Fibroblast of peridontal ligament (primary cell): Measurements from ENCODE around the gene CCL25.
"Not testable (repeated sequence)": the region's sequence is repeated elsewhere in the genome, so short reads cannot be mapped to it uniquely, and the experiment has no call there.

Experiments
- DNase-seq: peaks from one replicate; pipeline ENCODE4 v3.0.0-alpha.2; 2010; ENCODE audit errors: extremely low read depth

Gene CCL25

GRCh38 chr19:8085598-8086408 lies 33.2 kb downstream of the CCL25 start:
- no peak for DNase-seq

DNA sequence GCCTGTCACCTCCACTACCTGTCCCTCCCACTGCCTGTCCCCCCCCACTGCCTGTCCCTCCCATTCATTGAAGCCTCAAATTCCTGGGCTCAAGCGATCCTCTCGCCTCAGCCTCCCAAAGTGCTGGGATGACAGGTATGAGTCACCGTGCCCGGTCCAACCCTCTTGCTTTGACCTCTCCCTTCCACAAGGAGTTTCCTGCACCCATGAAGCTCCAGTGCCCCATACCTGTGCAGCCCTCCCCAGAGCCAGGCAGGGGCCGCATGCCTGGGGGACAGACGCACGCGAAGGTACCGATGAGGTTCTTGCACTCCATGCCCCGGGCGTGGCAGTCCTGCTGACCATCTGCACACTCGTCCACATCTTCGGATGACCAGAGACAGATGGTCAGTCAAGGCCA lies 34.3 kb downstream of the CCL25 start:
- no peak for DNase-seq

DNA sequence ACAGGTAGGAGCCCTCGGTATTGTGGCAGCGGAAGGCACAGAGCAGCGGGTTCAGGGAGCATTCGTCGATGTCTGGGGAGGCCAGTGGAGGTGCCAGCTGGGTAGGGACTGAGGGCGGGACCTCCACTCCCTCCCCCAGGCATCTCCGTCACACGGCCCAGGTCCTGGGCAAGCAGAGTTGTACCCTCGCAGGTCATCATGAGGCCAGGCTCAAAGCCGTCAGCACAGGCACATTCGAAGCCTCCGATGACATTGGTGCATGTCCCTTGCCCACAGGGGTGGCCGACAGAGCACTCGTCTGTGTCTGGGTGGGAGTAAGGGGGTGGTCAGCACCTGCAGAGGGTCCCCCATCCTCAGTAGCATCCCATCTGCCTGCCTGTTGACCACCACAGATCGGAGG lies 35.3 kb downstream of the CCL25 start:
- no peak for DNase-seq

GRCh38 chr19:8088752-8089663 lies 36.4 kb downstream of the CCL25 start:
- DNase-seq = no peak

GRCh38 chr19:8089664-8090601 lies 37.4 kb downstream of the CCL25 start:
- DNase-seq = no peak

GRCh38 chr19:8090950-8091349 lies 38.4 kb downstream of the CCL25 start:
- no peak for DNase-seq

DNA sequence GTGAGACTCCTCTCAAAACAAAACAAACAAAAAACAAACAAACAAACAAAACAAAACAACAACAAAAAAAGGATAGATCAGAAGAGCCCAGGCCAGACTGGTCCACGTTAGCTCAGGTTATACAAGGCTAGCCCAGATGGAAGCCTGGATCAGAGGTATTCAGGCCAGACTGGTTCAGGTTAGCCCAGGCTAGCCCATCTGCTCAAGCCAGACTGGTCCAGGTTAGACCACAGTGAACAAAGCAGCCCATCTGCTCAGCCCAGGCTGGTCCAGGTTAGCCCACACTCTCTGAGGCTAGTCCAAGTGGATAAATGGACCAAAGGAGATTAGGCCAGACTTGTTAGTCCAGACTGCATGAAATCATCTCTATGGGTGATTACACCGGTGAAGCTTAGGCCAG lies 41.2 kb downstream of the CCL25 start:
- no peak for DNase-seq

DNA sequence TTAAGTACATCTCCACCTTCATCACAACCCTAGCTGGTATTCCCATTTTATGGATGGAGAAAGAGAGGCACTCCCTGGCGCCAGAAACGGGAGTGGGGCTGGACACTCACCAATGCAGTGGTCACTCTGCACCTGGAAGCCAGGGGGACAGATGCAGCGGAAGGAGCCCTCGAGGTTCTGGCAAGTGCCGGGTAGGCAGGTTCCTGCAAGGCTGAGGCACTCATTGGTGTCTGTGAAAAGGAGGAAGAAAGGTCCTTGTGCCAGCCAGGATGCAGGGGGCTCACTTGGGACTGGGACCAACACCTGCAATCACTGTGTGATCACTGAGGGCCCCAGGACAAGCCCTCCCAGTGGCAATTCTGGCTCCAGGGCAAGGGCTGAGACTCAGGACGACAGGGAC lies 41.8 kb downstream of the CCL25 start:
- no peak for DNase-seq

- no peak for DNase-seq
These were observed 42.9 kb downstream of the CCL25 start for GRCh38 chr19:8095354-8095886.

- DNase-seq = no peak
These were observed 43.5 kb downstream of the CCL25 start for GRCh38 chr19:8096071-8096470.

- no peak for DNase-seq
These were observed 44.6 kb downstream of the CCL25 start for GRCh38 chr19:8097198-8097597.

DNA sequence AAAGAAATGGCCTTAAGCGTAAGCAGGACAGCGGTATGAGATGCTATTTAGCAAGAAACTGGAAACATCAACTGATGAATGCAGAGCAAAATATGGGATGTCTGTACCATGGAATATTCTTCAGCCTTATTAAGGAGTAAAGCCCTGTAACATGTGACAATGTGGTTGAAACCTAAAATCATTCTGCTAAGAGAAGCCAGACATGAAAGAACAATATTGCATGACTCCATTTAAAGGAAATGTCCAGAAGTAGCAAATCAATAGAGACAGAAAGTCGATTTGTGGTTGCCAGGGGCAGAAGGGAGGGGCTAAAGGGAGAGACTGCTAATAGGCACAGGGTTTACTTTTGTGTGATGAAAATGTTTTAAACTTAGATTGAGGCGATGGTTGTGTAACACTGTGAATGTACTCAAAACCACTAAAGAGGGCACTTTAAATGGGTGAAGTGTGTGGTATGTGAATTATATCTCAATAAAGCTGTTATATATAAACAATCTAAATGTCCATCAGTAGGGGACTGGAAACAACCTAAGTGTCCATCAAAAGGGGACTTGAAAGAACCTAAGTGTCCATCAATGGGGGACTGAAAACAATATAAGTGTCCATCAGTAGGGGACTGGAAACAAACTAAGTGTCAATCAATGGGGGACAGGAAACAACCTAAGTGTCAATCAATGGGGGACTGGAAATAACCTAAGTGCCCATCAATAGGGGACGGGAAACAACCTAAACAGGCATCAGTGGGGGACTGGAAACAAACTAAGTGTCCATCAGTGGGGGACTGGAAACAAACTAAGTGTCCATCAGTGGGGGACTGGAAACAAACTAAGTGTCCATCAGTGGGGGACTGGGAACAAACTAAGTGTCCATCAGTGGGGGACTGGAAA lies 45.4 kb downstream of the CCL25 start:
- no peak for DNase-seq

DNA sequence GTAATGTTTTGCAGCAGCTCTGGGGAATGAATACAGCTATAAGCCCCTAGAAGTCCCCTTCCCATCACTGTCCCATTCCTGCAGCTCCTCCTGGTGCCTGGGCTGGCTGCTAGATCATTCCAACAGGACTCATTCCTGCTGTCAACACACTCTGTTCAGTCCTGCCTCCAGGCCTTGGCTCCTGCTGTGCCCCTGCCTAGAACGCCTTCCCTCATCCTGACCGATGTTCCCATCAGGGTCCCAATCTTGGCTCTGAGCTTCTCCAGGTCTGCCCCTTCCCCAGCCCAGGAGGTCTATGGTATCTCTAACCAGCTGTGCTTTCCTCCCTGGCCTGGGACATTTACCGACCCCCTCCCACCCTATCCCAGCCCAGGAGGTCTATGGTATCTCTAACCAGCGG lies 48.8 kb downstream of the CCL25 start:
- no peak for DNase-seq

DNA sequence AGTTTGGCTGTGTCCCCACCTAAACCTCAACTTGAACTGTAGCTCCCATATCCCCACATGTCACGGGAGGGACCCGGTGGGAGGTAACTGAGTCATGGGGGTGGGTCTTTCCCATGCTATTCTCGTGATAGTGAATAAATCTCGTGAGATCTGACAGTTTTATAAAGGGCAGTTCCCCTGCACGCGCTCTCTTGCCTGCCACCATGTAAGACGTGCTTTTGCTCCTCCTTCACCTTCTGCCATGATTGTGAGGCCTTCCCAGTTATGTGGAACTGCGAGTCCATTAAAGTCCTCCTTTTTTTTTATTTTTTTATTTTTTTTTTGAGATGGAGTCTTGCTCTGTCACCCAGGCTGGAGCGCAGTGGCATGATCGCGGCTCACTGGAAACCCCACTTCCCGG lies 49.4 kb downstream of the CCL25 start:
- DNase-seq = not testable (repeated sequence)

GRCh38 chr19:8105471-8105870 lies 52.9 kb downstream of the CCL25 start:
- no peak for DNase-seq

DNA sequence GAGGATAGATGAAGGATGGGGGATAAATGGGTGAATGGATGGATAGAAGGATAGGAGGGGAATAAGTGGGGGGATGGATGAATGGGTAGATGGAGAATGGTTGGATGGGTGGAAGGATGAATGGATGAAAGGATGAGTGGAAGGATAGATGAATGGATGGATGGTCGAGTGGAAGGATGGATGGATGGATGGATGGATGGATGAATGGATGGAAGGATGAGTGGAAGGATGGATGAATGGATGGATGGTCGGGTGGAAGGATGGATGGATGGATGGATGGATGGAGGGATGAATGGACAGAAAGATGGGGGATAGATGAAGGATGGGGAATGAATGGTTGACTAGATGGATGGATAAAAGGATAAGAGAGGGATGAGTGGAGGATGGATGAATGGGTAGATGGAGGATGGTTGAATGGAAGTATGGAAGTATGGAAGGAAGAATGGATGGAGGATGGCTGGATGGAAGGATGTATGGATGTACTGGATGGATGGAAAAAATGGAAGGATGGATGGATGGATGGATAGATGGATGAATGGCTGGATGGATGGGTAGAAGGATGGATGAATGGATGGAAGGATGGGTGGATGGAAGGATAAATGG lies 54.8 kb downstream of the CCL25 start:
- DNase-seq = no peak

DNA sequence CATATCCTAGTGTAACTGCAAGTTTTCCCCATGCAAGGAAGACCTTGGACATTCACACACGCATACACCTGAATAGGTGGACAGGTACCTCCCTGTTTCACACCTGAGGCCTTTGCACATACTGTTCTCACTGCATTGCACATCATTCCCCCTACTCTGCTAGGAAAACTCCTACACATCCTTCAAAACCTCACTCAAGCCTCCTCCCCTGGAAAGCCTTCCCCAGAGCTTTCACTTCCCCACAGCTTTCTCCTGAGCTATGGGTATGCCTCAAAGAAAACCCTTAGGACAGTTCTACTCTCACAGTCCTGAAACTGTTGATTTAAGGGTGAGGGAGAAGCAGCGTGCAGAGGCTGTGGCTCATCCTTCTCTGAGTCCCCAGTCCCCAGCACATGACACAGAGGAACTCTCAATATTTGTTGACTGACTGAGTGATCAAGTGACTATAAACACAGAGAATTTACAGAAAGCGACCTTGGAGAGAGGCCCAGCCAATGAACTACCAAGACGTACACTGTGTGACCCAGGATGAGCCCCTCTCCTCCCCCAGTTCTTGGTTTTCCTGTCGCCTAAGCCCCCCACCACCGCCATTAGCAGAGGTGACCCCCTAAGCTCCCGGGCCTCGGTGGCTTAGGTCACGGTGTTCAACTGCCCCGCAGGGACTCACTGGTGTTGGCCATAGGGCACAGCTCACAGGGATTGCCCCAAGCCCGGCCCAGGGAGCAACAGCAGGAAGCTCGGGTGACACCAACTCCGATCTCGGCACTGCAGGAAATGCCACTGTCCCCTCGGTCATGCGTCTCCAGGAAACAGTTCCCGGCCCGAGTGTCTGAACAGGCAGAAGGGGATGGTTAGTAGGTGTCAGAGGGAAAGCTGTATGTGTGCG lies 56.2 kb downstream of the CCL25 start:
- no peak for DNase-seq

DNA sequence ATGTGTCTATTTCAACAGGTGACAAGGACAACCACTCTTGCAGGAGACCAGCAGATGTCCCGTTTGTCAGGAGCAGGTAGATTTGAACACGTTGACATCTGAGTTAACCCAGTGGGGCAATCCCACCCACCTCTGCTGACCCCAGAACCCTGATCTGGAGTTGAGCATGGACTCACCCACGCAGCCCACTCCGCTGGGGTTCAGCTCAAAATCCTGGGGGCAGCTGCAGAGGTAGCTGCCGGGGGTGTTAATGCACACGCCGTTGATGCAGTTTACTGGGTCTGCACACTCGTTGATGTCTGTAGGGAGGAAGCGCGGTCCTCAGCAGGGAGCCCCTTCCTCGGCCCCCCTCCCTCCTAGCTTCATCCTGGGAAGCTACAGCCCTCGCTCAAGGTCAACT lies 56.9 kb downstream of the CCL25 start:
- no peak for DNase-seq
